Activated naive CD8-positive, alpha-beta T cell (primary cell): ENCODE results near the gene TMEM244.

Experiments used
- H3K27ac Mint-ChIP-seq: one replicate; pipeline ENCODE4 v1.8.0; 2021; ENCODE audit warnings: mixed read lengths
- H3K27me3 Mint-ChIP-seq: one replicate; pipeline ENCODE4 v1.8.0; 2021; ENCODE audit warnings: mixed read lengths
- H3K36me3 Mint-ChIP-seq: one replicate; pipeline ENCODE4 v1.8.0; 2021; ENCODE audit warnings: mixed read lengths
- H3K4me1 Mint-ChIP-seq: one replicate; pipeline ENCODE4 v1.8.0; 2021; ENCODE audit warnings: low read depth, mixed read lengths
- H3K4me3 Mint-ChIP-seq: one replicate; pipeline ENCODE4 v1.8.0; 2021; ENCODE audit warnings: mild to moderate bottlenecking, mixed read lengths
- H3K9me3 Mint-ChIP-seq: one replicate; pipeline ENCODE4 v1.8.0; 2021; ENCODE audit warnings: low read depth, mixed read lengths

The TMEM244 gene

DNA sequence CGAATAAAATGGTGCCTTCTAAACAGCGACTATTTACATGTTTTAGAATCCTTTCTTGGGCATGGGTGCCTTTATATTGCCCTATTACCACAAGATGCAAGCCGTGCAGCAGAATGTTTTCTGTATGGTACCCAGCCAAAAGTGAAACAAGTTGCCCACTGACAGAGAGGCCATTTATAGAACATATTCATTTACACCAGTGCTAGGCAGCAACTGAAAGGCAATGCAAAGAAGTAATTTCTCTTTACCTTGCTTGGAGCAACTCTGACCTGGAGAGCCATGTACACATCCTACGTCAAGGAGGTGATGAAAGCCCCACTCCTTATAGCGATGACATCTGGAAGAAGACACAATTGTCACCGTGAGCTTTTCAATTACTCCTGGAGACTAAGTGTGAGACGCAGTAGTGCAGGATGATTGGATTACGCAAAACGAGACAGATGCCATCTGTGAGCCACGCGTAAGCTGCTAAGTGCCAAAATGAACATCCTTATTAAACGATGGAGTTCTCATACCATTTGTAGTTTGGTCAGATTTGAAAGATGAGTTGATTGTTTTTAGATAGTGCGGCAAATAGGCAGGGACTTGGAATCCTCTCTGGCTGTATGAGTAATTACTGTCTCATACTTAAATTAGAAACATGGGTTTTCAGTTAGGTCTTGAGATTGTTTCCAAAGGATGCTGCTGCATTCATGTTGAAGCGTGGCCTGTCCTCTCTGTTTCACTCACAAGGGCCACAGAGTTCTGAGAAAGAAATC lies at the start of gene TMEM244:
Gene TMEM244, minus strand, starts transcription at position 408 of the 758 bp plus-strand sequence. Its CDS starts 127 bp downstream, at position 281.
- H3K4me1 Mint-ChIP-seq, result peaks cover 6% of the 10 kb centered on the region
- H3K9me3 Mint-ChIP-seq, result no peaks in the 10 kb centered on the region
- peak within 1 kb of the TSS; percentile 17 for H3K27ac Mint-ChIP-seq
- H3K4me3 Mint-ChIP-seq, result peak within 1 kb of the TSS; percentile 42
- no peaks in the 10 kb centered on the region for H3K27me3 Mint-ChIP-seq
- H3K36me3 Mint-ChIP-seq, result no peaks in the 10 kb centered on the region

DNA sequence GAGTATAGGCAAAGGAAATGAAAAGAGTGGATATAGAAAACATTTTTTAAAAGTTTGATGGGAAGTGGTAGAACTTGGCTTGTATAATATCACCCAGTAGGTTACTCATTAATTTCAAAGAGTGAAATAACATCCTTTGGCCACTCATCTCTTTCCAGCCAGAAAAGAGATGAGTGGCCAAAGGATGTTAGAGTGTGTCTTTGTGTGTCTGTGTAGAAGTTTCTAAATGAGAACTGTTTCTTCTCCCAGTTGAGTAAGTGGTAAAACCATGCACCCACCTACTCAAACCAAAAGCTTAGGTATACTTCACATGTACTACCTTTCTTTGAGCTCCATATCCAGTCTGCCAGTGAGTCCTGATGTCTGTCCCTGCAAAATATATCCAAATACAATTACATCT lies 47.7 kb upstream of the TMEM244 start:
- H3K27me3 Mint-ChIP-seq, result no peaks in the 10 kb centered on the region
- H3K27ac Mint-ChIP-seq, result no peak overlapping the region
- no peaks in the 10 kb centered on the region for H3K9me3 Mint-ChIP-seq
- no peaks in the 10 kb centered on the region for H3K36me3 Mint-ChIP-seq
- H3K4me1 Mint-ChIP-seq, result no peaks in the 10 kb centered on the region
- no peak overlapping the region for H3K4me3 Mint-ChIP-seq

GRCh38 chr6:129908356-129908755 lies 47.2 kb upstream of the TMEM244 start:
- Mint-ChIP-seq H3K27me3 (no peaks in the 10 kb centered on the region), H3K9me3 (no peaks in the 10 kb centered on the region), H3K4me3 (no peak overlapping the region), H3K36me3 (no peaks in the 10 kb centered on the region), H3K4me1 (no peaks in the 10 kb centered on the region), H3K27ac (no peak overlapping the region)

DNA sequence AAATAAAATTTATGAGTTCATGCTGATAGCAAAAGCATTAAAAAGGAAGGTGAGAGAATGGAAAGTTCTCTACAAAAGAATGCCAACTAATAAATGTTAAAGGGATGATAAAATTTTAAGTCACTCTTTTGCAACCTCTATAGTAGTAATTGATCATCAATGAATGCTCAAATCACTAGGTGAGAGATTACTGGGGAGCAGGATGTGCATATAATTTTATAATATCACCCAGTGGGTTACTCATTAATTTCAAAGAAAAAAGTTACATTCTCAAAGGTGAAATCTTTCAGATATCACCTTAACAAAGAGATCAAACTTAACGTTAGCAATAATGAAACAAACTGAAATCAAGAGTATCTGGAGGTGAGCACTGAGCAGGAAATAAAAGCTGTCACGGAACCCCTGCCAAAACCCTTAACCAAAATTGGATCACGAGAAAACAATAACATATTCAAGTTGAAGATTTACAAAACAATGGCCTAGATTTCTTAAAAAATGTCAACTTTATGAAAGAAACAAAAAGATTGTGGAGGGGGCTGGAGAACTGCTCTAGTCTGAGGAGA lies 45.5 kb upstream of the TMEM244 start:
- Mint-ChIP-seq H3K4me3 (no peak overlapping the region), H3K4me1 (no peaks in the 10 kb centered on the region), H3K9me3 (no peaks in the 10 kb centered on the region), H3K27me3 (peaks cover 2% of the 10 kb centered on the region), H3K27ac (no peak overlapping the region), H3K36me3 (no peaks in the 10 kb centered on the region)

- Mint-ChIP-seq H3K36me3 (no peaks in the 10 kb centered on the region), H3K4me1 (no peaks in the 10 kb centered on the region), H3K27me3 (peaks cover 4% of the 10 kb centered on the region), H3K9me3 (no peaks in the 10 kb centered on the region), H3K4me3 (no peak overlapping the region), H3K27ac (no peak overlapping the region)
Measured at GRCh38 chr6:129903082-129903481, 42.0 kb upstream of the TMEM244 start.

DNA sequence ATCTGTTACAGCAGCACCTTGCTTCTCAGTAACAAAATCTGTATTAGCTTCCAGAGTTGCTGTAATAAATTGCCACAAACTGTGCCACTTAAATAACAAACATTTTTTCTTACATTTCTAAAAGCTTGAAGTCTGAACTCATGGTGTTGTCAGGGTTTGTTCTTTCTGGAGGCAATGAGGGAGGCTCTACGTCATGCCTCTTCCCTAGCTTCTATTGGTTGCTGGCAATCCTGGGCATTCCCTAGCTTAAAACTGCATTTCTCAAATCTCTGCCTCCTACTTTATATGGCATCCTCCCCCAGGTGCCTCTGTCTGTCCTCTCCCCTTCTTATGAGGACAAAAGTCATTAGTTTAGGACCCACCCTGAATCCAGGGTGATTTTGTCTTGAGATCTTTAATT lies 41.6 kb upstream of the TMEM244 start:
- H3K27ac Mint-ChIP-seq, result no peak overlapping the region
- H3K27me3 Mint-ChIP-seq, result peaks cover 4% of the 10 kb centered on the region
- no peaks in the 10 kb centered on the region for H3K36me3 Mint-ChIP-seq
- H3K9me3 Mint-ChIP-seq, result no peaks in the 10 kb centered on the region
- H3K4me1 Mint-ChIP-seq, result no peaks in the 10 kb centered on the region
- no peak overlapping the region for H3K4me3 Mint-ChIP-seq

DNA sequence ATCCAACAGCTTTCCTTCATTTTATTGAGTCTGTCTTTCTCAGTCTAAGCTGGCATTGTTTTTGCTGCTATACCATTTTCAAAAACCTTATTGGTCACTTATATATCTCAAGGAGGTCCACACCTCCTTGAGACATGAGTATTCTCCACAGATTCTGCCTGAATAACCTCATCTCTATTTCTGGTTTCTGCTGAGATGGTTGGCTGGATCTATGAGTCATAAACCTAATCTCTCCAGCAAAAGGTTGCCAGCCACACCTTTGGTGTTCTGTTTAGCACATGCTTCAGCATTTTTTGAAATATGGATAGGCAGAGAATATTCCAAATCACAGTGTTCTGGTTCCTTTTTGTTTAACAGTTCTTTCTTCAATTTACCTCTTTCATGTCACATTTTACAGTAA lies 40.8 kb upstream of the TMEM244 start:
- H3K4me1 Mint-ChIP-seq, result no peaks in the 10 kb centered on the region
- no peak overlapping the region for H3K27ac Mint-ChIP-seq
- H3K9me3 Mint-ChIP-seq, result no peaks in the 10 kb centered on the region
- H3K27me3 Mint-ChIP-seq, result peaks cover 9% of the 10 kb centered on the region
- H3K36me3 Mint-ChIP-seq, result no peaks in the 10 kb centered on the region
- H3K4me3 Mint-ChIP-seq, result no peak overlapping the region

DNA sequence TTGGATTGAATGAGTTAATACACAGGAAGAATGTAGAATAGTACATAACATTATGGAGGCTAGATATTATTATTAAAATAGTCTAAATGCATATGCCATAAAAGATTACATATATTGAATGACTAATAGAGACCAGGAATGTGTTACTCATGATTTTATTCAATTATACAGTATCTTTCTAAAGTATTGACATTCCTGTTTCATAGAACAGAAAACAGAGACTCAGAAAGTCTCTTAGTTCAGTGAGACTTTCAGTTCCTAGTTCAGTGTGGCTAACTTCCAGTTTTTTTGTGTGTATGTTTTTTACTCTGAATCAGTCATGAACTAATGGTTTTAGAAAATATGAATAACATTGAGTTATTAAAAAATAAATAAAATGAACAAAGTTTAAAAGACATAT lies 34.6 kb upstream of the TMEM244 start:
- Mint-ChIP-seq H3K4me3 (no peak overlapping the region), H3K27ac (no peak overlapping the region), H3K36me3 (no peaks in the 10 kb centered on the region), H3K27me3 (peaks cover 8% of the 10 kb centered on the region), H3K4me1 (no peaks in the 10 kb centered on the region), H3K9me3 (no peaks in the 10 kb centered on the region)

DNA sequence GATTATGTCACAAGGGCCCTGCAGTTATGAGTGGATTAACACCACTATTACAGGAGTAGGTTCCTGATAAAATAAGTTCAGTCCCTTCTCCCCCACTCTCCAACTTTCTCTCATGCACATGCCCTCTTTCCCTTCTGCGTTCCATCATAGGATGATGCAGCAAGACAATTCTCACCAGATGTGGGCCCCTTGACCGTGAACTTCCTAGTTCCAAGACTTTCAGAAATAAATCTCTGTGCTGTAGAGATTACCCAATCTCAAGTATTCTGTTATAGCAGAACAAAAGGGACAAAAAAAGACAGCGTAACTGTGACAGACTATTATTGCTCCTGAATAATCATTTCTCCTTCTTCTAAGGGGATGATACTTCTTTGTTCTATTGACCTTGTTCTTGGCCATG lies 33.8 kb upstream of the TMEM244 start:
- peaks cover 5% of the 10 kb centered on the region for H3K4me1 Mint-ChIP-seq
- H3K27ac Mint-ChIP-seq, result no peak overlapping the region
- H3K36me3 Mint-ChIP-seq, result no peaks in the 10 kb centered on the region
- H3K27me3 Mint-ChIP-seq, result peaks cover 7% of the 10 kb centered on the region
- no peak overlapping the region for H3K4me3 Mint-ChIP-seq
- H3K9me3 Mint-ChIP-seq, result no peaks in the 10 kb centered on the region

DNA sequence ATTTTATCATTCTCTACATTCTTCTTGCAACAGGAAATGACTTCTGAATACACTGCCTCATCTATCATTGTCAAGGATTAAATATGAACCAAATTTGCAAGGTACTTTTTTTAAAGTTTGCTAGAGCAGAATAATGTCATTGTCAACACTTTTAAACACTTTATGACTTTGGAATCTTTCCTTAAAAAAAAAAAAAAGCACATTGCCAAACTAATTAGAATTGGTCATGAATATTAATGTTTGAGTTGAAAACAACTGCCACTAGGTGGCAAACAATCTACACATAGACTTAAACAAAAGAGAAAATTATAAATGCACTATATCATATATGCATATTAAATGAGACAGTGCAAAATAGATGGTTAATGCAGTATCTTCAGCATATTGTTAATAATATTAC lies 32.5 kb upstream of the TMEM244 start:
- no peak overlapping the region for H3K4me3 Mint-ChIP-seq
- no peaks in the 10 kb centered on the region for H3K36me3 Mint-ChIP-seq
- H3K27me3 Mint-ChIP-seq, result peaks cover 7% of the 10 kb centered on the region
- peaks cover 8% of the 10 kb centered on the region for H3K4me1 Mint-ChIP-seq
- no peak overlapping the region for H3K27ac Mint-ChIP-seq
- no peaks in the 10 kb centered on the region for H3K9me3 Mint-ChIP-seq

GRCh38 chr6:129890701-129891100 lies 29.6 kb upstream of the TMEM244 start:
- no peak overlapping the region for H3K4me3 Mint-ChIP-seq
- H3K27me3 Mint-ChIP-seq, result peaks cover 4% of the 10 kb centered on the region
- H3K9me3 Mint-ChIP-seq, result no peaks in the 10 kb centered on the region
- peaks cover 8% of the 10 kb centered on the region for H3K4me1 Mint-ChIP-seq
- no peaks in the 10 kb centered on the region for H3K36me3 Mint-ChIP-seq
- no peak overlapping the region for H3K27ac Mint-ChIP-seq

DNA sequence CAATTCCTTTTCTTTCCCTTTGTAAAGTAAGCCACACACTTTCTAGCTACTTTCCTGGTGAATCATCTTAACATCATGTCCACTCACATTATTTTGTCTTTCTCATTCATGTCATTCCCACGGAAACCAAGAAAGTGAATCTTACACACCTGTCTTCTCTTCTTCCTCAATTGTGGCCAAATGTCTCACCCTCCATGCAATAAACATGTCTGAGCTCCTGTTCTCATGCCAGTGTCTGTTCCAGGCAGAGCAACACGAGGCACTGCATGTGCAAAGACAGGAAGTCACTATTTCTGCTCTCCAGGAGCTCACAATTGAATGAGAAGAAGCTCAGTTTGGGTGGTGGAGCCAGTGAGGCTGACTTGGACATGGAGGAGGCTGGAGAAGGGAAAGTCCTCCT lies 29.0 kb upstream of the TMEM244 start:
- H3K4me1 Mint-ChIP-seq, result peaks cover 8% of the 10 kb centered on the region
- no peak overlapping the region for H3K27ac Mint-ChIP-seq
- no peaks in the 10 kb centered on the region for H3K36me3 Mint-ChIP-seq
- peaks cover 4% of the 10 kb centered on the region for H3K27me3 Mint-ChIP-seq
- H3K4me3 Mint-ChIP-seq, result no peak overlapping the region
- no peaks in the 10 kb centered on the region for H3K9me3 Mint-ChIP-seq

GRCh38 chr6:129889580-129889979 lies 28.5 kb upstream of the TMEM244 start:
- Mint-ChIP-seq H3K4me3 (no peak overlapping the region), H3K27me3 (peaks cover 2% of the 10 kb centered on the region), H3K4me1 (peaks cover 8% of the 10 kb centered on the region), H3K36me3 (no peaks in the 10 kb centered on the region), H3K9me3 (no peaks in the 10 kb centered on the region), H3K27ac (no peak overlapping the region)

DNA sequence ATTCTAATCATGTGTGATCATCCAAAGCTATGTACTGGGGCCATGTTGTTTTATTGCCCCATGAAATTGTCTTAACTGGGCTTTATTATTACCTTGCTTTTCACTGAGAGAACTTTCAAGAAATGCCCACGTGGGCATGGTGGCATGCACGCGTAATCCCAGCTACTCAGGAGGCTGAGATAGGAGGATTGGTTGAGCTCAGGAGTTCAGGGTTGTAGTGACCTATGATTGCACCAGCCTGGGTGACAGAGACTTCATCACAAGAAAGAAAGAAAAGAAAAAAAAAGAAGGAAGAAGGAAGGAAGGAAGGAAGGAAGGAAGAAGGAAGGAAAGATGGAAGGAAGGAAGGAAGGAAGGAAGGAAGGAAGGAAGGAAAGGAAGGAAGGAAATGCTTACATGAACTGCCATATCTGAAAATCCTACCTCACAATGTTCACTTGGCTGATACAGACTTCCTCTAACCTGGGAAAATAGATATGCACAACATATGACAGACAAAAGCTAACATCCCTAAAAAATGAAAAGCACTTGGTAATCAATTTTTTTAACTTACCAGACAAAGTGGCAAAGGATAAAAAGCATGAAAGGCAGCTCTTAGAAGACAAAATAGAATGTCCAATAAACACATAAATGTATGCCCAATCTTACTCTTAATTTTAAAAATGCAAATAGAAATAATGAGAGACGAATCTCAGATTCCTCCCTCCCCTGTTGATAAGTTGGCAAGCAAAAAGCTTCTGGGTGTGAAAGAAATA lies 25.5 kb upstream of the TMEM244 start:
- no peak overlapping the region for H3K27ac Mint-ChIP-seq

GRCh38 chr6:129884211-129884610 lies 23.1 kb upstream of the TMEM244 start:
- no peaks in the 10 kb centered on the region for H3K4me1 Mint-ChIP-seq
- H3K27ac Mint-ChIP-seq, result no peak overlapping the region
- peaks cover 12% of the 10 kb centered on the region for H3K36me3 Mint-ChIP-seq
- no peak overlapping the region for H3K4me3 Mint-ChIP-seq
- H3K9me3 Mint-ChIP-seq, result no peaks in the 10 kb centered on the region
- H3K27me3 Mint-ChIP-seq, result peaks cover 7% of the 10 kb centered on the region

More for the DNA sequence above, 25.5 kb upstream of the TMEM244 start:
- Mint-ChIP-seq H3K4me1 (peaks cover 8% of the 10 kb centered on the region), H3K27me3 (peaks cover 6% of the 10 kb centered on the region), H3K4me3 (no peak overlapping the region), H3K36me3 (peaks cover 6% of the 10 kb centered on the region), H3K9me3 (no peaks in the 10 kb centered on the region)
